H1 (cell line): Measurements from ENCODE around the gene RNF125. TPM values are rescaled to one million over a fixed set of nuclear protein-coding genes. Genes with fewer than 3 reads are reported as not detected.

Source experiments
- CTCF ChIA-PET: fragments of 300-600 bp; sonication (Branson Sonifier 250); formaldehyde crosslinking; loops from one replicate; lab custom pipeline; 2021; ENCODE audit not compliant: partially characterized antibody; lab: Charles Lee
- POLR2A ChIA-PET: fragments of 300-600 bp; sonication (Branson Sonifier 250); formaldehyde crosslinking; loops from one replicate; lab custom pipeline; 2021; ENCODE audit warnings: inconsistent platforms; ENCODE audit not compliant: partially characterized antibody; lab: Charles Lee
- DNase-seq, 2 experiments: peaks; one replicate each; pipeline versions ENCODE4 v3.0.0 to v3.0.0-alpha.2; 2010 to 2022; ENCODE audit warnings: low spot score in 2 of 2, low read depth in 1 of 2, mixed read lengths in 1 of 2
- FAIRE-seq: peaks from 2 replicates; lab custom pipeline; 2011; peaks lifted over from hg19 to GRCh38; lab: Jason Lieb, UNC
- H2AFZ ChIP-seq: 2 replicates; pipeline ENCODE4 v1.8.1; 2012; ENCODE audit warnings: low read length, inconsistent platforms
- H2AK5ac ChIP-seq: 2 replicates; pipeline ENCODE4 v1.6.1; 2013; ENCODE audit warnings: low read depth, low read length
- H2BK120ac ChIP-seq: replicated peaks from 2 replicates; pipeline ENCODE3; 2013; ENCODE audit warnings: low read depth, low read length, inconsistent platforms
- H2BK12ac ChIP-seq: 2 replicates; pipeline ENCODE4 v1.6.1; 2013; ENCODE audit warnings: low read depth, low read length
- H2BK15ac ChIP-seq: 2 replicates; pipeline ENCODE4 v1.6.1; 2013; ENCODE audit warnings: low read length
- H2BK20ac ChIP-seq: 2 replicates; pipeline ENCODE4 v1.6.1; 2013; ENCODE audit warnings: low read length
- H2BK5ac ChIP-seq: 2 replicates; pipeline ENCODE4 v1.6.1; 2013; ENCODE audit warnings: low read depth, low read length
- H3K14ac ChIP-seq: 2 replicates; pipeline ENCODE4 v1.6.1; 2013; ENCODE audit warnings: inconsistent platforms; ENCODE audit not compliant: insufficient read length
- H3K18ac ChIP-seq: 2 replicates; pipeline ENCODE4 v1.6.1; 2013; ENCODE audit warnings: low read length; ENCODE audit errors: extremely low read depth
- H3K23ac ChIP-seq: 2 replicates; pipeline ENCODE4 v1.6.1; 2013; ENCODE audit warnings: inconsistent platforms; ENCODE audit not compliant: insufficient read length
- H3K23me2 ChIP-seq: 2 replicates; pipeline ENCODE4 v1.6.1; 2013; ENCODE audit warnings: low read depth, low read length
- H3K27ac ChIP-seq: 2 replicates; pipeline ENCODE4 v1.6.1; 2011; ENCODE audit warnings: low read depth, low read length, inconsistent platforms
- H3K27me3 ChIP-seq, 4 experiments: replicated peaks in 1 of 4; 1 replicate in 1 of 4; 2 replicates in 3 of 4; pipeline versions ENCODE4 v1.6.1 to v1.8.1; 2011 to 2013; ENCODE audit warnings: low read length in 3 of 4, mild to moderate bottlenecking in 3 of 4, inconsistent platforms in 2 of 4, mixed read lengths in 2 of 4, moderate library complexity in 1 of 4; ENCODE audit not compliant: control insufficient read depth in 3 of 4, insufficient read depth in 3 of 4; ENCODE audit errors: extremely low read depth in 1 of 4
- H3K36me3 ChIP-seq, 4 experiments: 2 replicates each; pipeline versions ENCODE4 v1.6.1 to v1.8.1; 2011 to 2013; ENCODE audit warnings: mild to moderate bottlenecking in 4 of 4, low read length in 3 of 4, moderate library complexity in 2 of 4, control low read depth in 1 of 4, inconsistent platforms in 1 of 4; ENCODE audit not compliant: insufficient read depth in 4 of 4, control insufficient read depth in 2 of 4
- H3K4ac ChIP-seq: replicated peaks from 2 replicates; pipeline ENCODE3; 2013; ENCODE audit warnings: low read length, low read depth, mixed read lengths, inconsistent platforms; ENCODE audit not compliant: insufficient read length
- H3K4me1 ChIP-seq, 4 experiments: replicated peaks in 1 of 4; 1 replicate in 1 of 4; 2 replicates in 3 of 4; pipeline versions ENCODE4 v1.6.1 to v1.8.1; 2011 to 2013; ENCODE audit warnings: low read length in 3 of 4, inconsistent platforms in 2 of 4, mixed read lengths in 1 of 4; ENCODE audit not compliant: insufficient read depth in 4 of 4, control insufficient read depth in 3 of 4
- H3K4me2 ChIP-seq, 2 experiments: 2 replicates each; pipeline versions ENCODE4 v1.6.1 to v1.8.1; 2011 to 2013; ENCODE audit warnings: low read depth in 2 of 2, low read length in 2 of 2, control low read depth in 1 of 2, inconsistent platforms in 1 of 2, mild to moderate bottlenecking in 1 of 2; ENCODE audit not compliant: insufficient read depth in 1 of 2
- H3K4me3 ChIP-seq, 4 experiments: fragments of 200-600, 300-600 bp in 1 of 4; sonication (generic), shearing (Covaris generic), sonication (Bioruptor Twin) in 1 of 4; 2 replicates each; pipeline versions ENCODE4 v1.5.1 to v1.8.1; 2011 to 2016; ENCODE audit warnings: low read length in 4 of 4, low read depth in 3 of 4, control low read depth in 2 of 4, inconsistent platforms in 2 of 4, mild to moderate bottlenecking in 2 of 4, mixed read lengths in 1 of 4, moderate library complexity in 1 of 4; ENCODE audit not compliant: insufficient read depth in 2 of 4; ENCODE audit errors: extremely low read depth in 1 of 4
- H3K56ac ChIP-seq: replicated peaks from 2 replicates; pipeline ENCODE3; 2013; ENCODE audit warnings: low read depth, mild to moderate bottlenecking, mixed read lengths, low read length, inconsistent platforms; ENCODE audit not compliant: insufficient read length
- H3K79me1 ChIP-seq: 2 replicates; pipeline ENCODE4 v1.6.1; 2013; ENCODE audit warnings: low read depth, low read length, control low read depth
- H3K79me2 ChIP-seq, 2 experiments: 2 replicates each; pipeline versions ENCODE4 v1.6.1 to v1.8.1; 2012 to 2013; ENCODE audit warnings: low read length in 2 of 2, mild to moderate bottlenecking in 2 of 2, inconsistent platforms in 1 of 2; ENCODE audit not compliant: insufficient read depth in 2 of 2, control insufficient read depth in 1 of 2
- H3K9ac ChIP-seq, 4 experiments: replicated peaks in 1 of 4; 1 replicate in 1 of 4; 2 replicates in 3 of 4; pipeline versions ENCODE4 v1.6.1 to v1.8.1; 2011 to 2013; ENCODE audit warnings: low read depth in 3 of 4, low read length in 3 of 4, control low read depth in 2 of 4, mild to moderate bottlenecking in 2 of 4, moderate library complexity in 2 of 4, inconsistent platforms in 1 of 4; ENCODE audit errors: extremely low read depth in 1 of 4
- H3K9me3 ChIP-seq, 2 experiments: 2 replicates each; pipeline versions ENCODE4 v1.6.1 to v1.8.1; 2012 to 2013; ENCODE audit warnings: mild to moderate bottlenecking in 2 of 2, moderate library complexity in 2 of 2, control low read depth in 1 of 2, inconsistent platforms in 1 of 2, low read depth in 1 of 2, low read length in 1 of 2, mixed read lengths in 1 of 2; ENCODE audit not compliant: insufficient read depth in 2 of 2
- H4K20me1 ChIP-seq, 2 experiments: replicated peaks in 1 of 2; 2 replicates each; pipeline versions ENCODE3 to v1.8.1; 2011 to 2013; ENCODE audit warnings: inconsistent platforms in 2 of 2, low read length in 2 of 2, mild to moderate bottlenecking in 1 of 2; ENCODE audit not compliant: insufficient read depth in 2 of 2, control insufficient read depth in 1 of 2
- H4K5ac ChIP-seq: 2 replicates; pipeline ENCODE4 v1.6.1; 2013; ENCODE audit warnings: low read length, low read depth, mixed read lengths, inconsistent platforms; ENCODE audit not compliant: insufficient read length
- H4K8ac ChIP-seq: 2 replicates; pipeline ENCODE4 v1.8.0; 2013; ENCODE audit warnings: mild to moderate bottlenecking, moderate library complexity, low read length, inconsistent platforms; ENCODE audit not compliant: insufficient read depth; ENCODE audit errors: extremely low read depth
- H4K91ac ChIP-seq: replicated peaks from 2 replicates; pipeline ENCODE3; 2013; ENCODE audit warnings: low read length, mixed read lengths, inconsistent platforms; ENCODE audit not compliant: insufficient read length
- CHD1 ChIP-seq: IDR thresholded peaks from 2 replicates; pipeline ENCODE4 v1.6.1; 2012; ENCODE audit warnings: low read depth, low read length, improper control_type of control experiment
- RXRA ChIP-seq: IDR thresholded peaks from 2 replicates; pipeline ENCODE4 v1.6.1; 2011; ENCODE audit warnings: low read depth, mild to moderate bottlenecking, low read length, moderate library complexity; ENCODE audit not compliant: insufficient read depth
- WGBS, 2 experiments: shearing (Covaris generic) in 1 of 2; methylation state at CpG; one replicate each; pipeline versions ENCODE4 v1.1.6 to v1.1.7; 2013 to 2015; ENCODE audit warnings: low lambda C conversion rate in 2 of 2, mixed read lengths in 2 of 2, inconsistent platforms in 1 of 2, low coverage in 1 of 2, missing lambda C conversion rate in 1 of 2; ENCODE audit not compliant: insufficient replicate concordance in 2 of 2, insufficient coverage in 1 of 2, insufficient read length in 1 of 2; ENCODE audit errors: extremely low coverage in 1 of 2, missing lambda C conversion rate in 1 of 2; 5-methylcytosine and 5-hydroxymethylcytosine counted together
- polyA plus RNA-seq, 7 experiments: library from polyadenylated mRNA; depleted of rRNA in 3 of 7; stranded (reverse) in 5 of 7; unstranded in 2 of 7; fragments of >200 nt in 5 of 7; fragments of 200-250 nt in 2 of 7; gene quantifications; 1 replicate in 5 of 7; 2 replicates in 1 of 7; 4 replicates in 1 of 7; pipeline versions ENCODE4 v1.2.1 to v1.2.3, GENCODE V29; 2011 to 2013; ENCODE audit warnings: missing spikeins in 2 of 7, mixed read lengths in 2 of 7
- total RNA-seq: library from RNA; stranded (reverse); fragmentation: NEBNext Ultra II Directional; extraction: Animal tissue kit (Norgen Biotek cat#: 25700); gene quantifications from 2 replicates; pipeline ENCODE4 v1.2.1, GENCODE V29; 2021

Gene RNF125
- total and polyA plus RNA-seq, 2 of the 8 experiments (the other 6 are each of a cell fraction or from before 2014, with no cell fraction given), result 14.3 to 15.2 TPM

- Histone ChIP-seq H3K9ac (no peak overlapping the region), H2BK120ac (no peak overlapping the region), H3K56ac (no peak overlapping the region), H4K8ac (no peak overlapping the region), H3K4ac (no peak overlapping the region), H3K79me1 (no peaks in the 10 kb centered on the region), H3K23me2 (no peaks in the 10 kb centered on the region), H4K91ac (no peak overlapping the region), H3K27me3 (no peaks in the 10 kb centered on the region), H4K20me1 (no peaks in the 10 kb centered on the region), H2BK12ac (no peak overlapping the region), H3K18ac (no peak overlapping the region), H4K5ac (no peak overlapping the region), H3K4me3 (no peak overlapping the region), H2BK15ac (no peak overlapping the region), H3K23ac (no peak overlapping the region), H2BK5ac (no peak overlapping the region), H3K27ac (no peak overlapping the region), H3K14ac (no peak overlapping the region), H3K4me2 (no peak overlapping the region), H2AK5ac (no peak overlapping the region), H2BK20ac (no peak overlapping the region), H3K4me1 (no peaks in the 10 kb centered on the region)
- ChIA-PET CTCF (no interaction called here), POLR2A (no interaction called here)
- DNase-seq, result no peak
- 98% methylated on average over 5 of the region's 5 CpGs; no CpG with 5 or more reads in 1 of the 2 experiments for WGBS, 2 experiments
- TF ChIP-seq CHD1 (no peak), RXRA (no peak)
- TF ChIP-seq, all 59 proteins: peak for 0
- H3K36me3 ChIP-seq, result peaks cover 2 to 46% (median 16%) of the 10 kb centered on the region in 4 experiments; a peak in 7 of 8 replicates
- H2AFZ ChIP-seq, result no peak overlapping the region
- peaks cover 0 to 8% of the 10 kb centered on the region in 2 experiments; a peak in 2 of 4 replicates for H3K79me2 ChIP-seq
- no peak for FAIRE-seq
- H3K9me3 ChIP-seq, result no peaks in the 10 kb centered on the region
Measured at GRCh38 chr18:32122039-32122438, 103.4 kb downstream of the RNF125 start.

Other genes starting within 250 kb of the RNF125 start
- gene TRAPPC8, start 75.7 kb upstream of the RNF125 start, total RNA-seq, result 43.6 and 49.9 TPM in 2 replicates
- gene TRAPPC8, start 75.7 kb upstream of the RNF125 start, polyA plus RNA-seq (2011; rRNA removed), result 28.9 and 56.5 TPM in 2 replicates
- 91.3 and 109 TPM in 2 replicates for gene RNF138, start 73.0 kb downstream of the RNF125 start, total RNA-seq
- 29.2 and 43.1 TPM in 2 replicates for gene RNF138, start 73.0 kb downstream of the RNF125 start, polyA plus RNA-seq (2011; rRNA removed)
- not detected in 2 replicates for gene MEP1B, start 171.2 kb downstream of the RNF125 start, total RNA-seq
- gene MEP1B, start 171.2 kb downstream of the RNF125 start, polyA plus RNA-seq (2011; rRNA removed), result not detected in 2 replicates